Endodermal cell (in vitro differentiated cells): Measurements from ENCODE around the gene RAD17. TPM values are rescaled to one million over a fixed set of nuclear protein-coding genes. Genes with fewer than 3 reads are reported as not detected.
"Not testable (repeated sequence)": the region's sequence is repeated elsewhere in the genome, so short reads cannot be mapped to it uniquely, and the experiment has no call there.

ENCODE experiments used
- DNase-seq: peaks from one replicate; pipeline ENCODE4 v3.0.0-alpha.2; 2017
- H3K27ac ChIP-seq: 2 replicates; pipeline ENCODE4 v1.5.1; 2013; ENCODE audit warnings: mild to moderate bottlenecking, low read depth, low read length, moderate library complexity
- H3K27me3 ChIP-seq: 2 replicates; pipeline ENCODE4 v1.6.1; 2013; ENCODE audit warnings: mild to moderate bottlenecking, low read length, moderate library complexity; ENCODE audit not compliant: insufficient read depth, control insufficient read depth, poor library complexity, severe bottlenecking
- H3K36me3 ChIP-seq: 2 replicates; pipeline ENCODE4 v1.7.0; 2013; ENCODE audit warnings: mild to moderate bottlenecking, low read length, moderate library complexity; ENCODE audit not compliant: control insufficient read depth, insufficient read depth
- H3K4me1 ChIP-seq: one replicate; pipeline ENCODE4 v1.7.0; 2013; ENCODE audit warnings: low read length; ENCODE audit not compliant: control insufficient read depth, insufficient read depth
- H3K4me3 ChIP-seq: 2 replicates; pipeline ENCODE4 v1.5.1; 2013; ENCODE audit warnings: mild to moderate bottlenecking, low read length, moderate library complexity
- H3K9ac ChIP-seq: 2 replicates; pipeline ENCODE4 v1.6.1; 2013; ENCODE audit warnings: mild to moderate bottlenecking, low read length, moderate library complexity; ENCODE audit not compliant: poor library complexity, severe bottlenecking; ENCODE audit errors: extremely low read depth
- H3K9me3 ChIP-seq: 2 replicates; pipeline ENCODE4 v1.6.1; 2013; ENCODE audit warnings: mild to moderate bottlenecking, low read length, moderate library complexity; ENCODE audit not compliant: control insufficient read depth
- H3K27ac Mint-ChIP-seq: 2 replicates; pipeline ENCODE4 v1.8.0; 2020; ENCODE audit warnings: mixed read lengths
- H3K27me3 Mint-ChIP-seq: 2 replicates; pipeline ENCODE4 v1.8.0; 2021; ENCODE audit warnings: mild to moderate bottlenecking, mixed read lengths; ENCODE audit not compliant: insufficient read depth
- H3K36me3 Mint-ChIP-seq: 2 replicates; pipeline ENCODE4 v1.8.0; 2020; ENCODE audit warnings: low read depth, mixed read lengths
- H3K4me1 Mint-ChIP-seq: 2 replicates; pipeline ENCODE4 v1.8.0; 2020; ENCODE audit warnings: mixed read lengths
- H3K4me3 Mint-ChIP-seq: 2 replicates; pipeline ENCODE4 v1.8.0; 2020; ENCODE audit warnings: mild to moderate bottlenecking, moderate library complexity, mixed read lengths
- H3K9me3 Mint-ChIP-seq: 2 replicates; pipeline ENCODE4 v1.8.0; 2020; ENCODE audit warnings: mild to moderate bottlenecking, mixed read lengths
- WGBS, 2 experiments: methylation state at CpG; one replicate each; pipeline versions ENCODE4 v1.1.5 to v1.1.7; 2013; ENCODE audit warnings: missing lambda C conversion rate in 2 of 2, mixed read lengths in 1 of 2; ENCODE audit not compliant: insufficient coverage in 1 of 2, insufficient read length in 1 of 2; 5-methylcytosine and 5-hydroxymethylcytosine counted together
- total RNA-seq, 2 donors: library from RNA; stranded (reverse); fragmentation: NEBNext Ultra II Directional in 1 of 2; extraction: Animal tissue kit (Norgen Biotek cat#: 25700) in 1 of 2; gene quantifications; 2 replicates in 1 of 2; 3 replicates in 1 of 2; pipeline ENCODE4 v1.2.1, GENCODE V29; 2021
- TF ChIP-seq, protein P1 (sequence below): fragments of 200-600 bp; sonication (generic); conservative IDR thresholded peaks from 2 replicates; pipeline ENCODE4 v1.5.0; 2021; ENCODE audit warnings: antibody characterized with exemption, mild to moderate bottlenecking

RAD17 gene
- total RNA-seq, 2 donors from 2014 or later, result 30.1 to 40.0 TPM

DNA sequence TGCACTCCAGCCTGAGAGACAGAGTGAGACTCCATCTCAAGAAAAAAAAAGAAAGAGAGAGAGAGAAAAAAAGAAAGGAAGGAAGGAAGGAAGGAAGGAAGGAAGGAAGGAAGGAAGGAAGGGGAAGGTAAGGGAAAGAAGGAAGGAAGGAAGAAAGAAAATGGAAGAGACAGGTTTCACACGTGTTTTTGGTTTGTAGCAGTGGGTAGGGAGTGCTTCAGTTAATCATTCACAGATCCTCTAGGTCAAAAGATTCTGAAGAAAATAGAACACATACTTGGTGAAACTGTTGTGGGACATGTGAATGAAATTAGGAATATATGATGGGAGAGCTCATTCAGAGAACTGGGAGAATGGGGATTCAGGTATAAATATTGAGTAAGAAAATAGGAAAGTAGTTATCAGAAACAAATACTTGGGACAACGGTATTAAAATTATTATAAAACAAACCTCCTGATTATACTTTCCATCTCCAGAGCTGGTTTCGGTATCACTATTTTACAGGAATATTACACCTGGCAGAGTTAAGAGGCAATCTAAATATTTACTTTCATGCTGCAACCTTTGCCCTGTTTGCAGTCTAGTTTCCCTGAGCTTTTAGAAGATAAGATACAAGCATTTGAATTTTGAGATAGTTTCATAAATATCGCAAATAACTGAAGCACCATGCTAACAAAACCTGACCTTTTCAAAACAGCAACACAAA lies 82.5 kb downstream of the RAD17 start:
- H3K9me3 Mint-ChIP-seq, result no peaks in the 10 kb centered on the region
- Histone ChIP-seq H3K4me1 (no peaks in the 10 kb centered on the region), H3K36me3 (no peaks in the 10 kb centered on the region), H3K4me3 (peak overlapping the region; percentile 60), H3K27ac (no peak overlapping the region), H3K9me3 (no peaks in the 10 kb centered on the region), H3K9ac (no peak overlapping the region), H3K27me3 (no peaks in the 10 kb centered on the region)
- no peak overlapping the region for H3K4me3 Mint-ChIP-seq
- DNase-seq, result no peak
- TF ChIP-seq, protein P1, sequence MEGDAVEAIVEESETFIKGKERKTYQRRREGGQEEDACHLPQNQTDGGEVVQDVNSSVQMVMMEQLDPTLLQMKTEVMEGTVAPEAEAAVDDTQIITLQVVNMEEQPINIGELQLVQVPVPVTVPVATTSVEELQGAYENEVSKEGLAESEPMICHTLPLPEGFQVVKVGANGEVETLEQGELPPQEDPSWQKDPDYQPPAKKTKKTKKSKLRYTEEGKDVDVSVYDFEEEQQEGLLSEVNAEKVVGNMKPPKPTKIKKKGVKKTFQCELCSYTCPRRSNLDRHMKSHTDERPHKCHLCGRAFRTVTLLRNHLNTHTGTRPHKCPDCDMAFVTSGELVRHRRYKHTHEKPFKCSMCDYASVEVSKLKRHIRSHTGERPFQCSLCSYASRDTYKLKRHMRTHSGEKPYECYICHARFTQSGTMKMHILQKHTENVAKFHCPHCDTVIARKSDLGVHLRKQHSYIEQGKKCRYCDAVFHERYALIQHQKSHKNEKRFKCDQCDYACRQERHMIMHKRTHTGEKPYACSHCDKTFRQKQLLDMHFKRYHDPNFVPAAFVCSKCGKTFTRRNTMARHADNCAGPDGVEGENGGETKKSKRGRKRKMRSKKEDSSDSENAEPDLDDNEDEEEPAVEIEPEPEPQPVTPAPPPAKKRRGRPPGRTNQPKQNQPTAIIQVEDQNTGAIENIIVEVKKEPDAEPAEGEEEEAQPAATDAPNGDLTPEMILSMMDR, result no peak
- H3K4me1 Mint-ChIP-seq, result peaks cover 12% of the 10 kb centered on the region
- no peak overlapping the region for H3K27ac Mint-ChIP-seq
- H3K36me3 Mint-ChIP-seq, result no peaks in the 10 kb centered on the region
- WGBS, 2 experiments, result 90 to 94% methylated on average over 1 to 3 of the region's 4 CpGs
- H3K27me3 Mint-ChIP-seq, result no peaks in the 10 kb centered on the region

- H3K27ac ChIP-seq, H3K9me3 Mint-ChIP-seq, H3K4me1 ChIP-seq, H3K27me3 ChIP-seq, H3K4me3 ChIP-seq, H3K36me3 Mint-ChIP-seq, H3K27ac Mint-ChIP-seq, H3K9ac ChIP-seq, H3K9me3 ChIP-seq, H3K4me3 Mint-ChIP-seq, H3K36me3 ChIP-seq, H3K27me3 Mint-ChIP-seq, DNase-seq: not testable (repeated sequence)
- WGBS, 2 experiments, result 91 to 100% methylated on average over 2 to 3 of the region's 3 CpGs
- peaks cover 12% of the 10 kb centered on the region for H3K4me1 Mint-ChIP-seq
Observed at GRCh38 chr5:69453487-69453886, 83.9 kb downstream of the RAD17 start.

DNA sequence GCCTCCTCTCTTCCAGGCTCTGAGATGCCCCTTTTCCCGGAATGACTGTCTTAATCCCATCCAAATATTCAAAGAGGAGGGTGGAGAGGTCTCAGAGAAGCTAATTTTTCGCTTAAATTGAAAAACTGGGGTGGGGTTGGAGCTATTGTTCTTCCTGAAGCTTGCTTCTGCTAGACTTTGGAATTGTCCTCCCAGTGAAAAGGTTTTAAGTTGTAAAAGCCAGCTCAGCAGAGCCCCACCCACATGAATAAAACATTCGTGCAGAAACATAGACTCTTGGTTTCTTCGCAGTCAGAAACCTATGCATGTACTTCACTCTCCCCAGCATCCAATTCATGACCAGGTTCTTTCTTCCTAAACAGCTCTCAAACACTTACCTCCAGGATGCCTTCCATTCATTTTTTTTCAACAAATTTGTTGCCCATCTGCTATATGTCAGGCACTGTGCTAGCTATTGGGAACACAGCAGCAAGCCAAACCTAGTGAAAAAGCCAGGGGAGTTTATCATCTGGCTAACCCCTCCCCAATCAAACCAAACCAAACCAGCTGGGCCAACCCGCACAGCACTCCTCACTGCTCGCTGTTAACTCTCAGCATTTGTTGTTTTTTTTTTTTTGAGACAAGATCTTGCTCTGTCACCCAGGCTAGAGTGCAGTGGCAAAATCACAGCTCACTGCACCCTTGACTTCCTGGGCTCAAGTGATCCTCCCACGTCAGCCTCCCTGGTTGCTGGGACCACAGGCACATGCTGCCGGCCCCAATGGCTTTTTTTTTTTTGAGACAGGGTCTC lies 85.0 kb downstream of the RAD17 start:
- H3K27me3 Mint-ChIP-seq, result no peaks in the 10 kb centered on the region
- no peaks in the 10 kb centered on the region for H3K9me3 Mint-ChIP-seq
- H3K27ac Mint-ChIP-seq, result peak overlapping the region; percentile 14
- TF ChIP-seq, protein P1, result no peak
- H3K4me3 ChIP-seq, result no peak overlapping the region
- no peaks in the 10 kb centered on the region for H3K9me3 ChIP-seq
- no peaks in the 10 kb centered on the region for H3K4me1 ChIP-seq
- no peak overlapping the region for H3K27ac ChIP-seq
- H3K36me3 Mint-ChIP-seq, result no peaks in the 10 kb centered on the region
- 89 to 96% methylated on average over 6 to 8 of the region's 8 CpGs for WGBS, 2 experiments
- H3K9ac ChIP-seq, result no peak overlapping the region
- peaks cover 12% of the 10 kb centered on the region for H3K4me1 Mint-ChIP-seq
- DNase-seq, result no peak
- H3K27me3 ChIP-seq, result no peaks in the 10 kb centered on the region
- peak overlapping the region; percentile 36 for H3K4me3 Mint-ChIP-seq
- no peaks in the 10 kb centered on the region for H3K36me3 ChIP-seq

- not testable (repeated sequence) for H3K4me1 ChIP-seq, H3K27ac ChIP-seq, H3K36me3 ChIP-seq, H3K4me3 Mint-ChIP-seq, H3K9ac ChIP-seq, H3K4me3 ChIP-seq, H3K9me3 Mint-ChIP-seq, H3K27me3 Mint-ChIP-seq, H3K27me3 ChIP-seq, H3K27ac Mint-ChIP-seq, H3K36me3 Mint-ChIP-seq, H3K9me3 ChIP-seq
- H3K4me1 Mint-ChIP-seq, result peaks cover 12% of the 10 kb centered on the region
- WGBS, 2 experiments, result 86 to 97% methylated on average over 1 to 7 of the region's 7 CpGs
- DNase-seq, result peak; percentile 4
Observed at GRCh38 chr5:69455428-69455988, 85.9 kb downstream of the RAD17 start.
